Left colon (tissue), 2 donors: ENCODE data around the gene JAG2. TPM values are rescaled to one million over a fixed set of nuclear protein-coding genes. Genes with fewer than 3 reads are reported as not detected.

ENCODE experiments used
- ATAC-seq: fragments of 200-7000 bp; cut with Tn5 transposase; one replicate; pipeline ENCODE4 v1.9.1; 2020; ENCODE audit warnings: mild to moderate bottlenecking, moderate library complexity
- DNase-seq, 2 donors: peaks; one replicate each; pipeline ENCODE4 v3.0.0-alpha.2; 2020
- intact Hi-C, 2 donors: fragments of 100-400 bp; cut with DNase I in 1 of 2; cut with micrococcal nuclease in 1 of 2; formaldehyde crosslinking; loops; one replicate each; pipeline versions ENCODE4 v1.11.2 to v1.14.0; 2022; cut with DNase I, micrococcal nuclease
- total RNA-seq, 2 donors: library from RNA; stranded (reverse); fragmentation: NEBNext Ultra II Directional; extraction: Animal tissue kit (Norgen Biotek cat#: 25700); gene quantifications; one replicate each; pipeline ENCODE4 v1.2.1, GENCODE V29; 2021
- donor health status: DM: no; HTN: no; CAD: no.
- donor health status: DM: yes; HTN: yes; CAD: no.

JAG2 gene
- total RNA-seq, 2 donors from 2014 or later, result 7.6 to 11.9 TPM

- intact Hi-C loops, result no loop called here
- ATAC-seq (no peak), DNase-seq (no peak)
Observed at GRCh38 chr14:105146181-105146975, 22.2 kb downstream of the JAG2 start.

- no peak for ATAC-seq
- DNase-seq, result peak in 1 of 2 donors; percentile 9
- intact Hi-C loops, result no loop called here
Observed at GRCh38 chr14:105145381-105146180, 23.0 kb downstream of the JAG2 start.

- intact Hi-C loops, result no loop called here
- peak in 1 of 2 donors; percentile 10 for DNase-seq
- peak; percentile 11 for ATAC-seq
Observed at GRCh38 chr14:105144666-105145380, 23.8 kb downstream of the JAG2 start.

GRCh38 chr14:105144026-105144665 is 24.4 kb downstream of the JAG2 start:
- ATAC-seq, result no peak
- peak in 1 of 2 donors; percentile 18 for DNase-seq
- intact Hi-C loops, result no loop called here

- intact Hi-C loops, result no loop called here
- peak in 1 of 2 donors; percentile 17 for DNase-seq
- ATAC-seq, result no peak
Observed at GRCh38 chr14:105143451-105144025, 25.0 kb downstream of the JAG2 start.

GRCh38 chr14:105142651-105143450 is 25.7 kb downstream of the JAG2 start:
- DNase-seq, result peak in 1 of 2 donors; percentile 15
- no peak for ATAC-seq
- intact Hi-C loops, result no loop called here

GRCh38 chr14:105141486-105142281 is 26.9 kb downstream of the JAG2 start:
- ATAC-seq (no peak), DNase-seq (peak in 1 of 2 donors; percentile 21)
- intact Hi-C loops, result no loop called here

- ATAC-seq (no peak), DNase-seq (no peak)
- intact Hi-C loops, result no loop called here
Observed at GRCh38 chr14:105141026-105141425, 27.6 kb downstream of the JAG2 start.

- no peak for DNase-seq
- ATAC-seq, result no peak
- intact Hi-C loops, result no loop called here
Observed at GRCh38 chr14:105140581-105140980, 28.0 kb downstream of the JAG2 start.

- intact Hi-C loops, result no loop called here
- DNase-seq, result no peak
- no peak for ATAC-seq
Observed at GRCh38 chr14:105139831-105140239, 28.7 kb downstream of the JAG2 start.

- DNase-seq (no peak), ATAC-seq (no peak)
- intact Hi-C loops, result no loop called here
Observed at GRCh38 chr14:105139212-105139825, 29.3 kb downstream of the JAG2 start.

GRCh38 chr14:105138551-105139111 is 29.9 kb downstream of the JAG2 start:
- ATAC-seq (no peak), DNase-seq (no peak)
- intact Hi-C loops, result no loop called here

- intact Hi-C loops, result no loop called here
- ATAC-seq, result no peak
- no peak for DNase-seq
Observed at GRCh38 chr14:105138021-105138541, 30.5 kb downstream of the JAG2 start.

- intact Hi-C loops, result no loop called here
- DNase-seq, result no peak
- no peak for ATAC-seq
Observed at GRCh38 chr14:105137481-105138020, 31.0 kb downstream of the JAG2 start.

GRCh38 chr14:105136401-105137322 is 31.9 kb downstream of the JAG2 start:
- DNase-seq (peak in 1 of 2 donors; percentile 3), ATAC-seq (no peak)
- intact Hi-C loops, result no loop called here
